Measurements from ENCODE around the gene HS3ST6. TPM values are rescaled to one million over a fixed set of nuclear protein-coding genes. Genes with fewer than 3 reads are reported as not detected.

Gene HS3ST6
- total RNA-seq, 1 donor from 2014 or later: not detected

DNA sequence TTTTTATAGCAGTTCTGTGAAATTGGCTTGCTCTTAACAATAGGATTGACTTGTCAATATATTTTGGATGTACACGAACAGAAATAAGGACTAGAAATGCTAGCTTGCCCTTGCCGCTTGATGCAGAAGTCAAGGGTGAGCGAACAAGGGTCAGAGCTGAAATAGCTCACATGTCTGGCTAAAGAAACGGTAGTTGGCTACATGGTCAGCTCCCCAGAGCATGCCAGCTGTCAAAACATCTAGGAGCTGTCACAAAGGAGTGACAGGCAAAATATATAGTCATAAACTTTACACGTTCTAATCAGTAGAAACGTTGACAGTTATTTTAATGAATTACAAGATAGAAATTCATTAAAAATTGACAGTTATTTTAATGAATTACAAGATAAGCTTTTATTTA is 43.4 kb downstream of the HS3ST6 start:
- Mint-ChIP-seq H3K4me1 (ENCODE audit: low read depth) (peaks cover 17% of the 10 kb centered on the region), H3K27me3 (ENCODE audit: low read depth) (peaks cover 13% of the 10 kb centered on the region)

DNA sequence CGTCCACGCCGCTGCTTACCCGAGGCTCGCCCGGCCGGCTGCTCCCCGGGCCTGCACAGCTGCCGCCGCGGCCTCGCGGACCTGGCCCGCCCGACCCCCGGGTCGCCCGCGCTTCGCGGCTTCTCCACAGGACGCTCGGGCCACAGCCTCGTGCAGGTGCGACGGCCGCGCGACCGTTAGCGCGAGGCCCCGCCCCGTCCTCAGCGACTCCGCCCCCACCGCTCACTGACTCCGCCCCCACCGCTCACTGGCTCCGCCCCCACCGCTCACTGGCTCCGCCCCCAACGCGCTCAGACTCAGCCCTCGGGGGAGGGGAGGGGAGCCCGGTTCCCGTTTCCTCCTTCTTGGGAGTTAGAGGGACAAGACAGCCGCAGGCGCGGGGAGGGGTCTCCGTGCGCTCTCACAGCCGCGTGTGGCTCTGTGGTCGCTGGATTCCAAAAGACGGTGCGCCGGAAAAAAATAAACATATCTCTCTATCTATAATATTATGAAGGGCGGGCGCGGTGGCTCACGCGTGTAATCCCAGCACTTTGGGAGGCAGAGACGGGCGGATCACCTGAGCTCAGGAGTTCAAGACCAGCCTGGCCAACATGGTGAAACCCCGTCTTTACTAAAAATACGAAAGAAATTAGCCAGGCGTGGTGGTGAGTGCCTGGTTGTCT is 46.1 kb downstream of the HS3ST6 start, which contains the start of gene MEIOB:
Gene MEIOB, minus strand, starts transcription at position 191 of the 662 bp plus-strand sequence. CDS start 3,989 bp downstream, outside the sequence.
- peak within 1 kb of the TSS; percentile 82 for H3K27ac Mint-ChIP-seq (ENCODE audit: unreplicated experiment)
- no peaks in the 10 kb centered on the region for H3K9me3 Mint-ChIP-seq (ENCODE audit: low read depth)
- no peaks in the 10 kb centered on the region for H3K36me3 Mint-ChIP-seq (ENCODE audit: low read depth)
- H3K4me1 Mint-ChIP-seq (ENCODE audit: low read depth): peaks cover 17% of the 10 kb centered on the region
- no peak for DNase-seq (ENCODE audit: low spot score)
- peak within 1 kb of the TSS; percentile 83 for H3K4me3 Mint-ChIP-seq (ENCODE audit: unreplicated experiment)
- H3K27me3 Mint-ChIP-seq (ENCODE audit: low read depth): peaks cover 2% of the 10 kb centered on the region
- TF ChIP-seq, protein P1, sequence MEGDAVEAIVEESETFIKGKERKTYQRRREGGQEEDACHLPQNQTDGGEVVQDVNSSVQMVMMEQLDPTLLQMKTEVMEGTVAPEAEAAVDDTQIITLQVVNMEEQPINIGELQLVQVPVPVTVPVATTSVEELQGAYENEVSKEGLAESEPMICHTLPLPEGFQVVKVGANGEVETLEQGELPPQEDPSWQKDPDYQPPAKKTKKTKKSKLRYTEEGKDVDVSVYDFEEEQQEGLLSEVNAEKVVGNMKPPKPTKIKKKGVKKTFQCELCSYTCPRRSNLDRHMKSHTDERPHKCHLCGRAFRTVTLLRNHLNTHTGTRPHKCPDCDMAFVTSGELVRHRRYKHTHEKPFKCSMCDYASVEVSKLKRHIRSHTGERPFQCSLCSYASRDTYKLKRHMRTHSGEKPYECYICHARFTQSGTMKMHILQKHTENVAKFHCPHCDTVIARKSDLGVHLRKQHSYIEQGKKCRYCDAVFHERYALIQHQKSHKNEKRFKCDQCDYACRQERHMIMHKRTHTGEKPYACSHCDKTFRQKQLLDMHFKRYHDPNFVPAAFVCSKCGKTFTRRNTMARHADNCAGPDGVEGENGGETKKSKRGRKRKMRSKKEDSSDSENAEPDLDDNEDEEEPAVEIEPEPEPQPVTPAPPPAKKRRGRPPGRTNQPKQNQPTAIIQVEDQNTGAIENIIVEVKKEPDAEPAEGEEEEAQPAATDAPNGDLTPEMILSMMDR (IDR thresholded peaks at IDR 0.05): no peak

More for the DNA sequence above, 43.4 kb downstream of the HS3ST6 start:
- Mint-ChIP-seq H3K4me3 (ENCODE audit: unreplicated experiment) (no peak overlapping the region), H3K27ac (ENCODE audit: unreplicated experiment) (no peak overlapping the region), H3K9me3 (ENCODE audit: low read depth) (no peaks in the 10 kb centered on the region), H3K36me3 (ENCODE audit: low read depth) (no peaks in the 10 kb centered on the region)
- no peak for DNase-seq (ENCODE audit: low spot score)
- TF ChIP-seq, protein P1 (IDR thresholded peaks at IDR 0.05): no peak

DNA sequence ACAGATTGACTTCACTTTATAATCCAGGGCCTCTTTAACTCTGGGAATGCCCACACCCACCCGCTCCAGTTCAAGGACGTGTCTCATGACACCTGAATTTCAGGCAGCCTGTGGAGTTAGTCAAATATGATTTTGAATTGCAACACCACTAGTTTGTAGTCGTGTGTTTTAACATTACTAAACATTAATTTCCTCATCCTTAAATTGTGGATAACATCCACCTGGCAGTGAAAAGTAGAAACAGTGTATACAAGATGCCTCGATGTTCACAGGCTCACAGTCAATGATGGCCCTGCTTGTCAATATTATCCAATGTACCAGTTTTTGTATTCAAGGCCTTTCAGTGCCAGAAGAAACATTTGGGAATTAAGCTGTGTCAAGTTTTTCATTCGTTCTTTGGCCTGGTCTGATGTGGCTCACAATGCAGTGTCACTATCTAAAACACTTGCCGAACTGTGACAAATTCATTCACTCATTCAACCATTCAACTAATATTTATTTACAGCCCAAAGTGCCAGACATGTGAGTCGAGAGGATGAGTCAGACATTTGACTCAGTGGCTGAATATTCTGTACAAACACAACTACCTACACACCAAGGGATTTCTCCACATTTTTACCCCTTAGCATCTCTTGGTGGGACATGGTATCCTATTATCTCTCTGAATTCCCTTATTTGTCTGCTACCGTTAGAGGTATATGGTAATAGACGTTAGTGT is 47.7 kb downstream of the HS3ST6 start:
- Mint-ChIP-seq H3K27me3 (ENCODE audit: low read depth) (no peaks in the 10 kb centered on the region), H3K4me1 (ENCODE audit: low read depth) (peaks cover 17% of the 10 kb centered on the region), H3K9me3 (ENCODE audit: low read depth) (no peaks in the 10 kb centered on the region), H3K36me3 (ENCODE audit: low read depth) (no peaks in the 10 kb centered on the region), H3K27ac (ENCODE audit: unreplicated experiment) (peak overlapping the region; percentile 82), H3K4me3 (ENCODE audit: unreplicated experiment) (no peak overlapping the region)
- TF ChIP-seq, protein P1 (IDR thresholded peaks at IDR 0.05): no peak
- no peak for DNase-seq (ENCODE audit: low spot score)

DNA sequence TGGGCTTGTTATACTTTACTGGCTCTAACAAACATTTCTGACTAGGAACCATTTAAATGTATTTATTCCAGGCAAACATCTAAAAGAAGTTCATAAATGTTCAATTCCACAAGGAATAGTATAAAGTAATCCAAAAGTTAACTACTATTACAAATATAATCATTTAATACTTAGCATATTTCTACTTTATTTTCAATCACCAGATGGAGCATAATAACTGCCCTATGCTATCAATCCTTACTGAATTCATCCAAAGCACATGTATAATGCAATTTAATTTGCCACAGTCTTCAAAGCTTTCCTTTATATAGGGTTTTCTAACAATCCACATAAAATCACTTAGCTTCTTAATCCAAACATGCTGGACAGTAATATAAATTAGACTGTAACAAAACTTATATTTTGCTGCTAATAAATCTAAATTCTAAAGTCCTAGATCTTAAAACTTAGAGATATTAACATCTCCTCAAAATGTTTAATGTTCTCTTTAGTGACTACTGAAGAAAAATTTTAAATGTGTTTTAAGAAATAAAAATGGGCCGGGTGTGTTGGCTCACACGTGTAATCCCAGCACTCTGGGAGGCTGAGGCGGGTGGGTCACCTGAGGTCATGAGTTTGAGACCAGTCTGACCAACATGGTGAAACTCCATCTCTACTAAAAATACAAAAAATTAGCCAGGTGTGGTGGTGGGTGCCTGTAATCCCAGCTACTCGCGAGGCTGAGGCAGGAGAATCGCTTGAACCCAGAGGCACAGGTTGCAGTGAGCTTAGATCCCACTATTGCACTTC is 52.1 kb downstream of the HS3ST6 start:
- H3K27me3 Mint-ChIP-seq (ENCODE audit: low read depth): no peaks in the 10 kb centered on the region
- no peaks in the 10 kb centered on the region for H3K36me3 Mint-ChIP-seq (ENCODE audit: low read depth)
- no peak overlapping the region for H3K4me3 Mint-ChIP-seq (ENCODE audit: unreplicated experiment)
- H3K27ac Mint-ChIP-seq (ENCODE audit: unreplicated experiment): no peak overlapping the region
- H3K4me1 Mint-ChIP-seq (ENCODE audit: low read depth): peaks cover 11% of the 10 kb centered on the region
- H3K9me3 Mint-ChIP-seq (ENCODE audit: low read depth): no peaks in the 10 kb centered on the region
- no peak for DNase-seq (ENCODE audit: low spot score)
- TF ChIP-seq, protein P1 (IDR thresholded peaks at IDR 0.05): peak; percentile 30

All from chondrocyte (in vitro differentiated cells).